DMS114 treated with DMSO at 0.1 percent for 48 hours (cell line): ENCODE results near the gene DCPS.
"Not testable (repeated sequence)": the region's sequence is repeated elsewhere in the genome, so short reads cannot be mapped to it uniquely, and the experiment has no call there.

ENCODE experiments used
- DNase-seq: peaks from one replicate; lab custom pipeline; 2025; ENCODE audit not compliant: unreplicated experiment; lab: John Stamatoyannopoulos, UW

Gene DCPS

DNA sequence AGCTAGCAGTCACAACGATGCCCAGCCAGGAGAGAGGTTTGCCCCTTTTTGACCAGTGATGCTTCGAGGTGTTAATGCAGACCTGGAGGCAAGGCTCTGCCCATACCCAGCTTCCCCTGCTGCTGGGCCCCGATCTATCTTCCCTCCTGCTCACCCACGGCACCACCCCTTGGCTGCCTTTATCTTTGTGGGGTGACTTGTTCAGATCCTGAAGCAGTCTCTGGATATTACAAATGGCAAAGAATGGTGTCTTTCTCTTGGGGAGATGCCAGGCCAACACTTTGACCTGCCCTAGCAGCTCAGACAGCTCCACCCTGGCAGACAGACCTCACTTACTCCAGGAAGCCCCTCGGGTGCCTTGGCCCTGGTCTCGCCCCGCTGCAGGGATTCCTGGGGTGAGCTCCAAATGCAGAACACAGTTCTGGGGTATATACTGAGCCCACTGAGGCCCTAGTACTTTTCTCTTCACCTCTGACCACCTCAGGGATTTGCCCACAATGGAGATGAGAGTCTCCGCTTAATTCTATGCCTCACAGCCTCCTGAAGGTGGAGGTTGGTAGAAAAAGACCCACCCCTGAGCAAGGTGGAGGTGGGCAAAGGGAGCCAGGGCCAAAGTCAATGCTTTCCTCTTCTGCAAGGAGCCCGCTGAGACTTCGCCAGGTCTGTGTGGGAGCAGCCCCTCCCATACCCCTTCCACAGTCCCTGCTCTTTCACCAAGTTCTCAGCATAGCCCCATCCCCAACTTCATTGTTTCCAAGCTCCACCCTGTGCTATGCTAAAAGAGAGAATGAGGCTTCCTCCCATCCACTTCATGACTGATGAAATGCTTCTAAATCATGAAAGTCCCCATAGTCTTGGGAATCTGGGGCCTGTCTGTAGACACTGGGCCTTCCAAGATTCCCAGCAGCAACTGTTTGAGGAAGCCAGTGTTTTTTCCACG, 40.6 kb downstream of the DCPS start:
- no peak for DNase-seq

DNA sequence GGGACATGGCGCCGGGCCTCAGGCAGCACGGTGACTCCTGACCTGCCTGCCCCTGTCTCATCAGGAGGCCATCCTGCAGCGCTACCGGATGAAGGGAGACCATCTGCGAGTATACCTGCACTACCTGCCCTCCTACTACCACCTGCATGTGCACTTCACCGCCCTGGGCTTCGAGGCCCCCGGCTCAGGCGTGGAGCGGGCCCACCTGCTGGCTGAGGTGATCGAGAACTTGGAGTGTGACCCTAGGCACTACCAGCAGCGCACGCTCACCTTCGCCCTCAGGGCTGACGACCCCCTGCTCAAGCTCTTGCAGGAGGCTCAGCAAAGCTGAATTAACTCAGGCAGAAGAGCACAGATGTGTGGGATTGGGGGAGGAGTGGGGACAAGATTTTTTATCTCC, 41.4 kb downstream of the DCPS start:
- no peak for DNase-seq

DNA sequence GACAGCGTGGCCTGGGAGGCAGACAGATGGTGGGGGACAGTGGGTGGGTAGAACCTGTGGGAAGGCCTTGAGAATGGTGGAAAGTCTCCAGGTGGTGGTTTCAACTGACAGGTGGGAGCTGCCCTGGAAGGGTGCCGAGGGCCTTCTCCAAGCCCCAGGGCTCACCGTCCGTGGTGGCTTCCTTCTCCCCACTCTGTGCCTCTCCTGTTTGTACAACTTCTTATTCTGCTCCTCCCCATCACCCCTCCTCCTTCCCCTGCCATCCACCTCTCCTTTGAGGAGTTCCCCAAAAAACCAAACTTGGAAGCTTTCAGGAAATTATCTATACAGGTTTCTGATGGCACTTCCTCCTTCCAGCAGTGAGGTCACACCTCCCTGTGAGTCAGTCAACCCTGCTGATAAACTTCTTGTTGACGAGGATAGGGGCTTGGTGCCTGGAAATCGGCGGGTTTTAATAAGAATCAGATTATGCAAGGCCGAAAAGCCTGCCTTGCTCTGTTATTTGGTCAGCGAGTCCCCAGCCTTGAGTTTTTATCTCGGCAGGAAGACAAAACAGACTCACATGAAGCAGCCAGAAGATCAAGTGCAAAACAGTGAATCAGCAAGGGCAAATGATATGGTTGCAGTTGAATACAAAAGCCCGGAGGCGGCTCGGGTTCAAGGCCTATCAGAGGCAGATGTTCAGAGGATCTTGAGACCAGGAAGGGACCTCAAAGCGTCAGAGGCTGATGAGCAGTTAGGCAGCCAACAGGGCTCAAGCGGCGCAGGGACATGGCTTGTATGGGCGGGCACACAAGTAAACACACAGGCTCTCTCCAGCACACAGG, 42.1 kb downstream of the DCPS start:
- no peak for DNase-seq

DNA sequence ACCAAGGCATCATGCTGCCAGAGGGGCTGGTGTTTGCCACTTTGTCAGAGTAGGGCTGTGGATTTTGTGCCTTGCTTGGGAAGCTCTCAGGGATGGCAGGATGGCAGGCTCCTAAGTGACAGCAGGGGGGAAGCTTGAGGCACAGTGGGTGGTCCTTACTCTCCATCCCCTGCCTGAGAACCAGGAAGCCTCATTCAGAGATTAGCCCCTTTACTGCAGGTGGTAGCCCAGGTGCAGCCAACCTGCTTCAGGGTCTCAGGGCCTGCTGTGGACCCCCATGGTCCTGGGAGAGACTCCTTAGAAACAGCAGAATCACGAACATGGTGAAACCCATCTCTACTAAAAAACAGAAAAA, 42.7 kb downstream of the DCPS start:
- DNase-seq: no peak

DNA sequence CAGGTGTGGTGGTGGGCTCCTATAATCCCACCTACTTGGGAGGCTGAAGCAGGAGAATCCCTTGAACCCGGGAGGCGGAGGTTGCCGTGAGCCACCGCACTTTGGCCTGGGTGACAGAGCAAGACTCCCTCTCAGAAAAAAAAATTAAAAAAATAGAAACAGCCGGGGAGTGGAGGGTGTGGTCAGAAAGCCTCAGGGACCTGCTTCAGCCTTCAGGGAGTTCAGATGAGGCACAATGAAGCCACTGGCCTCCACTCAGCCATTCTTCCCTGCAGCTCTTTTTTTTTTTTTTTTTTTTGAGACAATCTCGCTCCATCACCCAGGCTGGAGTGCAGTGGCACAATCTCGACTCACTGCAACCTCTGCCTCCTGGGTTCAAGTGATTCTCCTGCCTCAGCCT, 43.1 kb downstream of the DCPS start:
- DNase-seq: not testable (repeated sequence)

DNA sequence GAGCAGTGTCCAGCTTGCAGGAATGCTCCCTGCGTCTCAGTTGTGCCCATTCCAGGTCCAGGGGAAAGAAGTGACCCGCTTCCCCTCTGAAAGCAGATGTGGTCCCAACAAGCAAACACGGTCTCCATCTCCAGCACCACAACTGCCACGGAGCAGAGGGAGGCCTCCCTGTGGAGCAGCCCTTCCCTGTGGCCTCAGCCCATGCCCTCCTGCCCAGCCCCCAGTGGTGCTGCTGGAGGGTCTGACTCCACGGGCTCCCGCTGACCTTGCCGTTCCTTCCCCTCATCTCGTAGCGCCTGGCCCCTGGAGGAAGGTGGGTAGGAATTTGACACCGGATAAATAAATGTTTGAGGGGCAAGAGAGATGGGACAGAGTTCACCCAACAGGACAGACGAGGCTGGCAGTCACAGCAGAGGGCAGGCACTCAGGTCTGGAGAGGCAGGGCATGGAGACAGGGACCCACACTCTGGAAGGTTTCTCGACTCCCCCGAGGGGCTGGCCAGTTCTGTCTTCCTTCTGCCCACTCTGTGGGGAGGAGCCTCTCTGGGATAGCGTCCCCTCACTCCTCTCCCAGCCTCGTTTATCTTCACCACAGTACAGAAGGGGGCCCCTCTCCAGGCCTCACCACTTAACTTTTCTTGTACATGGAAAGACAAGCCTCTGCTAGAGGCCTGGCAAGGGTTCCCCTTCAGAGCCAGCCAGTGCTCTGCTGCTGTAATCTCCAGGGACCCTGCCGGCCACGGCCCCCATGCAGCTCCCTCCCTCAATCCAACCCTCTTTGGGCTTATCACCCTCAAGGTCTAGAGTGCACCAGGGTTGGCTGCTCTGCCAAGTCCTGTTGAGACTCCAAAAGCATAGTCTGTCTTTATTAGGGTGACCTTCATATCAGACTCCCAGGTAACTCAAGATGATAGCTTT, 44.1 kb downstream of the DCPS start:
- DNase-seq: no peak

DNA sequence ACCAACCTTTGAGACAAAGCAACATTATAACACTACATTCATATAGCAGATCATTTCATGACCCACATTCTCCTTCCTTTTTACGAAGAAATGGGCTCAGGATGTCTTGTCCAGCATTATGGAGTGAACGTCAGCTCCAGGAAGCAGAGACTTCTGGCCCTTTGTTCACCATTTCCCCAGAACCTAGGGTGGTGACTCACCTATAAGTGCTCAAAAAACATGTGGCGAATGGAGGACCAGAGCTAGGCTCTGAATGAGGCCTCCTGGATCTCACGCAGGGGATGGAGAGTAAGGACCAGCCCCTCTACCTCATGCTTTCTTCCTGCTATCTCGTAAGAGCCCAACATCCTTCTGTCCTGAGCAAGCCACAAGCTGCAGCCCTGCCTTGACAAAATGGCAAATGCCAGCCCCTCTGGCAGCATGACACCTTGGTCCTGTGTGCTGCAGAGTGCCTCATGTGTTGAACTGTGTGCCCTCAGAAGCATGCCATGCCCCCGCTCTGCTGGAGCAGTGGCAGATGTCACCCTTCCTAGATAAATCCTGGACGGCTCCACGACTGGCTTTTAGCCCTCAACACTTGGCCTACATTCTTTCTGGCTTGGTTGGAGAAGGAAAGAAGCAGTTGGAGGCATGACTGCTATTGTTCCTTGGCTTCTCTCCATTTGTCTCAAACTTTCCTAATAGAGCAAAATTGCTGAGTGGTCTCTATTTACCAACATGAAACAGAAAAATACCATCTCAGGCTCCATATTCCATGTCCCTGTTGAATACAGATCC, 45.1 kb downstream of the DCPS start:
- no peak for DNase-seq

DNA sequence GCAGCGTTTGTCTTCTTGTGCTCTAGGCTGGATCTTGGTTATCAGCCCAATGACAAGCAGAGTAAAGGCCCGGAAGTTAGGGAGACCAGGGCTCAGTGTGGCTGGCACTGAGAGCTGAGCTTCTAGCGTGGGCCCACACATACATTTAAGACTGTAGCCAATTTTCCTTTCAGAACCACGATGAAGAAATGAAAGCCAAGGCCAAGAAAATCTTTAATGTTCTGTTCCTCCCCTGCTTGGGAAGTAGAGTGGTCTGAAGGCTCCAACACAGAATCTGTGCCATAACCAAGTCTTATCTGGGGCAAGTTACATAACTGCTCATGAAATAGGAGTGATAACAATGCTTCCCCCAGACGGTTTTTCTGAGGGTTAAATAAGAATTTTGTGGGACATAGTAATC, 47.0 kb downstream of the DCPS start:
- DNase-seq: no peak

DNA sequence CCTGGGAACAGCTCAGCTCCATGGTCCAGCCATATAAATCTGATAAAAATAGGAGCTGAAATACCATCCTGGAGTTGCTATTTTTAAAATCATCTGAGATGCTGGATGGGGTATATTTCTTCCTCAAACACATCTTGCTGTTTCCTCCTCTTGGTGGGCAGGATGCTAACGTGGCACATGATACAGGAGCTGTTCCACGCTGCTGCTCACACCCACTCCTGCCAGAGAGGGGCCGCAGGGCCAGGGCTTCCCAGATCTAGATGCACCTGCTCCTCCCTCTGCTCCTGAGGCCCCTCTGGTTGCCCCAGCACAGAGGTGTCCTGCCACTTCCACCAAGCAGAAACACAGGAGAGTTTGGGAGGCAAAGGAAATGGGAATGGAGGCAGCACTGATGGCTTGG, 48.3 kb downstream of the DCPS start:
- DNase-seq: no peak

DNA sequence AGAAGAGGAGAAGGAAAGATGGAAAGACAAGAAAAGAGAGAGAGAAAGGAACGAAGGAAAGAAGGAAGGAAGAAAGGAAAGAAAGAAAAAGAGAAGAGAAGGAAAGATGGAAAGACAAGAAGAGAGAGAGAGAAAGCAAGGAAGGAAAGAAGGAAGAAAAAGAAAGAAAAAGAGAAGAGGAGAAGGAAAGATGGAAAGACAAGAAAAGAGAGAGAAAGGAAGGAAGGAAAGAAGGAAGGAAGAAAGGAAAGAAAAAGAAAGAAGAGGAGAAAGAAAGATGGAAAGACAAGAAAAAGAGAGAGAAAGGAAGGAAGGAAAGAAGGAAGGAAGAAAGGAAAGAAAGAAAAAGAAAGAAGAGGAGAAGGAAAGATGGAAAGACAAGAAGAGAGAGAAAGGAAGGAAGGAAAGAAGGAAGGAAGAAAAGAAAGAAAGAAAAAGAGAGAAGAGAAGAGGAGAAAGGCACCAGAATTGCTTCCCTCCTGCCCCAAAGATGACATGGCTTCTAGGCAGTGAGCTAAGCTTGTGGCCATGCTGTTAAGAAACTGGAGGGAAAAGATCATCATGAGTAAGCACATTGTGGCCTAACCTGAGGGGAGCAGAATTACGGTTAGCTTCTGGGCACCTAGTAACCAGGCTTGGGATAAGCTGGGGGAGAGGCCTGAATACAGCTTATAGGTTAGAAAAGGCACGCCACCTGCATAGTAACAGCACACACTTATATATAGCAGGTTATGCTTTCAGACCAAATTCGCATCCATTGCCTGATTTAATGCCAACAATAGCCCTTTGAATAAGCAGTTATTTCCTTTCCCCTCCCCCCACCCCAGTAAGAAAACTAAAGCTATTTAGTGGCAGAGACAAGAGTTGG, 49.3 kb downstream of the DCPS start:
- DNase-seq: no peak

DNA sequence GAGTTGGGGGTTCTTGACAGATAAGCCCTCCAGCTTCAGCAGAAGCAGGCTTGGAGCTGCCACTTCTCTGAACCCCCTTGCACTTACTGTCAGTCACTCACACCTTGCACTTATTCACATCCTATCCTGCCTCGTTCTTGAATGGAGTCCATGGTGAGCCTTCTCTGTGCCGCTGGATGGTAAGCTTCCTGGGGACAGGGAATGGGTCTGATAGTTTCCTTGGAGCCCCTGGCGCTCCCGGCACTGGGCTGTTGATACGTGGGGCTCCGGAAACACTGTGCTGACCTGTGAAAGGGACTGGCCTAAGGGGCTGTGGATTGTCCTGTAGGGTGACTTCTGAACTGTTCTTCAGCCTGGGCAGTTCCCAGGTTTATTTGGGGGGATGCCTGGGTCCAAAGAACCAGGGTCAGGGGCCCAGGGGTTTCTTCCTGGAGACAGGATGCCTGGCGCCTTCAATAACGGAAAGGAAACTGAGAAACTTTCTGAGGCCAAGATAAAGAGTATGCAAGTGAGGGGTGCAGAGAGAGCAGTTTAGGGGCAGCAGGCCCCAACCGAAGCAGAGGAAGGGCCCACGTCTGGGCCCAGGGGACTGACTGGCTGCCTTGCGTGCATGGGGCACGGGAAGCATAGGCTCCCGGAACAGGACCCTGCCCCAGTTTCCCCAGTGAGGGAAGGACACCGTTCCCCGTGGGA, 50.9 kb downstream of the DCPS start:
- DNase-seq: no peak

DNA sequence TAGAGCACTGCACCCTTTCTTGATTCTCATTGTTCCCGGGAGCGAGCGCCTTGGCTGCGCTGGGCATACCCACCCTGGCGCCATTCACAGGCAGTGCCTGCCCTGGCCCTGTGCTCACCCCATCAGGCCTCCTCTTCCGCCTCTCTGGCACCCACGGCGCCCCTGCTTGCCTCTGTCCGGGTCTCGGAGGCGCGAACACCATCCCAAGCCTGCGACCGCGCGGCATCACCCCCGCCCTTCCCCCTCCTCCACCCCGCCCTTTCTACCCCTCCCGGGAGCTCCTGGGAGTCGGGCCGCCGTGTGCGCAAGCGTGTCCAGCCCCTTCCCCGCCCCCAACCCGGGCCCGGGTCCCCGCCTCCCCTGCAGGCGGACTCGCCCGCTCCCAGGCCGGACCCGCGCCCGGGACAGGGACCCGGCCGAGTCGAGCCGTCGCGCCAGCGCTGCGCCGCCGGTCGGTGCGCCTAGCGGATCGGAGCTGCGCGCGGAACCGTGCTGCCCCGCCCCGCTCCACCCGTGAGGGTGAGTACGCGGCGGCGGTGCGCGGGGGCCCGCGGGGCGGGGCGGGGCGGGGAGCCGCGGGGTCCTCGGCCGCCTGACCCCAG, 51.6 kb downstream of the DCPS start, which contains the start of gene ST3GAL4:
Gene ST3GAL4, plus strand, starts transcription at position 363 of the 602 bp plus-strand sequence. CDS start 50,470 bp downstream, outside the sequence.
- peak; percentile 34 for DNase-seq

DNA sequence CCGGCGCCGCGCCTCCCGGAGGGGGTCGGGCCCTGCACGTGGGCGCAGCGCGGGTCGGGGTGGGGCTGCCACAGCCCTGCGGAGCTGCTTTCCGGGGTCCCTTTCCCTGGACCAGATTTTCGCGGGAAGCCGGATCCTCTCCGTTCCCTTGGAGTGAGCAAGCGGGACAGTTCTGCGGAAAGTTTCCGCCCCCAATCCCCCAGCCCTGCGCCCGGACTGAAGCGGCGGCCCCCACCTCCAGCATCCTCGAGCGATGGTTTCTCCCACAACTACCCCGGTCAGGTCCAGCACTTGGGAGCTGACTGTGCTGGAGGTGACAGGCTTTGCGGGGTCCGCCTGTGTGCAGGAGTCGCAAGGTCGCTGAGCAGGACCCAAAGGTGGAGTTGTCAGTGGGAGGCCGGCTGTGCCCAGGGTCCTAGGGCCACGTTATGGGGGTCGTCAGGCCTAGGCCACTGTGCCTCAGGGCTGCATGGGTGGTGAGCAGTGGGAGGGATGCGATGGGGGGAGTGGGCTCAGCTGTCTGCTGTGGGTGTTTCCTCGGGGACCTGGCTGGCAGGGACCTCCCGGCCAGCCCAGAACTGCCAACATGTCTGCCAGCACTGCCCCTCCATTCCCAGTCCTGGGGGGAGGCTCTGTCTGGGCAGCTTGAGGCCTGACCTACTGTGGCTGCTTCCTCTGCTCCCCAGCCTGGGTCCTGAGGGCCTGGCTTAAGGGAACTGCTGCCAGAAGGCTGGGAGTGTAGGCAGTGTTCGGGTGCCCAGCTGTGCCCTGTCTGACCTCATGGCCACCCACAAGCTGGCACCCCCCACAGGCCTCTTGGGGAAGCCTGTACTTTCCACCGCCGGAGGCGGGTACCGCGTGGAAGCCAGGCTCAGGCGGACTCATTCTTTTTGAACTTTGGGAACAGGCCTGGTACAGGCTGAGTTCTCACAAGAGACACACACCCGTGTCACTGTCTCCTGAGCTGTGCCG, 52.4 kb downstream of the DCPS start:
- DNase-seq: no peak

DNA sequence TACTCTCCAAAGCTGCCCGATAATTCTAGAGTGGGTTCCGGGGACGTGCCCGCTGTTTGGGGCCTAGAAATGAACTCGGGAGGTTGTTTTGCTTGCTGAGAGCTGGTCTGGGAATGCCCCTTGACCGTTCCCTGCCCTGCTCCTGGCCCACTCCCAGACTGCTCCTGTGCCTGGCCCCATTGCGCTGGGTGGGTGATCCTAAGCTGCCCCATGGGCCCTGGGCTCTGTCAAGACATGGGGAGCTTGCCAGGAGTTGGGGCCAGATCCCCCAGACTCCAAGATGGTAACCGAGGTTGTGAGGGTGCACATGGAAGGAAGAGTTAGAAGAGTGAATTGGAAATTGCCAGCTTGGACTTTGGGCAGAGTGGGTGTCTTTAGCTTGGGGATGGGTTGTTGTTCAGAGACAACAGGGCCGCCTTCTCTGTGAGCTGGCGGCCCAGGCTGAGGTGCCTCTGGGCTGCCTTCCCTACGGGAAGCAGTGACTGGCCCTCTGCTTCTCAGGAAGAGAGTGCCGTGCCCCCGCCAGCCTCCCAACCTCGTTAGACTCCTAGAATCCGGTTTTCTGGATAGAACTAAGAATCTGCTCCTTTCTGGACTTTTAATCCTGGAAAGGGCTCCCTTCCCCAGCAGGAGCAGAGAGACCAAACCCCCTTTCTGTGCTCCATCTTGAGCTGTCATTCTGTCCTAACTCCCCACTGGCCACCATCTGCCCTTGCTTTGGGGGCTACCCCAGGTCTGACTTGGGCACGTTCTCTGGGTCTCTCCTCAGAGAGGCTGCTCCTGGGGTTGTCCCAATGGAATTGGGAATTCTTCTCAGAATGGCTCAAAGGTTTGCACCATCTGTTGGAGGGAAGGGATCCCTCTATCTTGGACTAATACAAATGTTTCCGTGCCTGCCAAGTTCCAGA, 53.4 kb downstream of the DCPS start:
- no peak for DNase-seq

DNA sequence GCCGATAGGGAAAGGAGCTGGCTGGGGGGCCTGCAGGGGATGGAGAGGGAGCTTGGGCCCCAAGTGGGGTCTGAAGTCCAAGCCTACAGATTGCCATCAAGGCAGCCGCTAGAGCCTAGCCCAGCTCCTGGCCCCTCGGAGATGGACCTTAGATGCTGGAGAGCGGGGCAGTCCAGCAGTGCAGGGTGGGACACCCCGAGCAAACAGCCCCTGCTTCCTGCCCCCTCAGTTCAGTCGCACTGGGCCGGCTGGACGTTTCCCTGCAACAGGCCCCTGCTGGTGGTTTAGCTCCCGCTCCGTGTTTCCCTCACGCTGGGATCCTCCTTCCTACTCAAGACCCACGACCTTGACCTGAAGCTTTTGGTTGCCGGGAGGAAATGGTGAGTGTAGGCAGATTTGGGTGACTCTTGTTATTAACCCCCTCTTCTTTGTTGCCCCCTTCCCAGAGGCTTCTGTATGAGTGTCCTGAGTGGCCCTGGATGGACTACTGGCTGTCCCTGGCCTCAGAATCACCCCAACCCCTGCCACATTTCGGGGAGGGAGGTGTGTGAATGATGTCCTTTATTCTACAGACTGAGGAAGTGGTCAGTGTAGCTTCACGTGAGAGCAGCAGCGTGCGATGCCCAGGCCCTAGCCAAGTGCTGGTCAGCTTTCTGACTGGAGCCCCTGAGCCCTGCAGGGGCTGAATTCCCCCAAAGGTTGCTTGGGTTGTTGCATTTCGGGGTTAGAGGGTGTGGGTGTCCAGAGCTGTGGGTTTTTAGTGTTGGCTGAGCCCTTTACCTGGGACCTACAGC, 54.3 kb downstream of the DCPS start:
- no peak for DNase-seq
